Stimulated activated naive CD8-positive, alpha-beta T cell treated with anti-CD3 and anti-CD28 coated beads, Interleukin-15, Interleukin-2, amounts not matched to agents 100 ng/mL and 50 ng/mL, for 24 hours (primary cell): ENCODE measurements around the gene SCN8A.
"Not testable (repeated sequence)": the region's sequence is repeated elsewhere in the genome, so short reads cannot be mapped to it uniquely, and the experiment has no call there.

Experiments used
- H3K27ac Mint-ChIP-seq: one replicate; pipeline ENCODE4 v1.8.0; 2021; ENCODE audit warnings: mild to moderate bottlenecking, mixed read lengths
- H3K27me3 Mint-ChIP-seq: one replicate; pipeline ENCODE4 v1.8.0; 2021; ENCODE audit warnings: mixed read lengths
- H3K36me3 Mint-ChIP-seq: one replicate; pipeline ENCODE4 v1.8.0; 2021; ENCODE audit warnings: low read depth, mixed read lengths
- H3K4me1 Mint-ChIP-seq: one replicate; pipeline ENCODE4 v1.8.0; 2021; ENCODE audit warnings: low read depth, mixed read lengths
- H3K4me3 Mint-ChIP-seq: one replicate; pipeline ENCODE4 v1.8.0; 2021; ENCODE audit warnings: mild to moderate bottlenecking, mixed read lengths
- H3K9me3 Mint-ChIP-seq: one replicate; pipeline ENCODE4 v1.8.0; 2021; ENCODE audit warnings: mixed read lengths

SCN8A gene

GRCh38 chr12:51771008-51771407 is 180.0 kb downstream of the SCN8A start:
- no peak overlapping the region for H3K4me3 Mint-ChIP-seq
- H3K4me1 Mint-ChIP-seq: no peaks in the 10 kb centered on the region
- no peaks in the 10 kb centered on the region for H3K36me3 Mint-ChIP-seq
- H3K27ac Mint-ChIP-seq: no peak overlapping the region
- H3K27me3 Mint-ChIP-seq: no peaks in the 10 kb centered on the region
- H3K9me3 Mint-ChIP-seq: no peaks in the 10 kb centered on the region

GRCh38 chr12:51773145-51773869 is 182.3 kb downstream of the SCN8A start:
- Mint-ChIP-seq H3K9me3 (no peaks in the 10 kb centered on the region), H3K4me3 (no peak overlapping the region), H3K27ac (no peak overlapping the region), H3K4me1 (no peaks in the 10 kb centered on the region), H3K27me3 (no peaks in the 10 kb centered on the region), H3K36me3 (no peaks in the 10 kb centered on the region)

- Mint-ChIP-seq H3K9me3 (no peaks in the 10 kb centered on the region), H3K4me3 (no peak overlapping the region), H3K36me3 (no peaks in the 10 kb centered on the region)
Measured at GRCh38 chr12:51774933-51775332, 183.9 kb downstream of the SCN8A start.

GRCh38 chr12:51777457-51777856 is 186.4 kb downstream of the SCN8A start:
- H3K9me3 Mint-ChIP-seq: no peaks in the 10 kb centered on the region
- peaks cover 18% of the 10 kb centered on the region for H3K4me1 Mint-ChIP-seq
- H3K27me3 Mint-ChIP-seq: no peaks in the 10 kb centered on the region
- no peaks in the 10 kb centered on the region for H3K36me3 Mint-ChIP-seq
- no peak overlapping the region for H3K27ac Mint-ChIP-seq
- no peak overlapping the region for H3K4me3 Mint-ChIP-seq

More at GRCh38 chr12:51774933-51775332, 183.9 kb downstream of the SCN8A start:
- H3K4me1 Mint-ChIP-seq: peaks cover 4% of the 10 kb centered on the region
- H3K27ac Mint-ChIP-seq: peak overlapping the region; percentile 31
- H3K27me3 Mint-ChIP-seq: no peaks in the 10 kb centered on the region

GRCh38 chr12:51777973-51778372 is 186.9 kb downstream of the SCN8A start:
- H3K4me3 Mint-ChIP-seq: no peak overlapping the region
- no peaks in the 10 kb centered on the region for H3K9me3 Mint-ChIP-seq
- peaks cover 18% of the 10 kb centered on the region for H3K4me1 Mint-ChIP-seq
- H3K27ac Mint-ChIP-seq: no peak overlapping the region
- H3K36me3 Mint-ChIP-seq: no peaks in the 10 kb centered on the region
- H3K27me3 Mint-ChIP-seq: no peaks in the 10 kb centered on the region

GRCh38 chr12:51779876-51780275 is 188.8 kb downstream of the SCN8A start:
- Mint-ChIP-seq H3K36me3 (no peaks in the 10 kb centered on the region), H3K9me3 (no peaks in the 10 kb centered on the region), H3K27me3 (no peaks in the 10 kb centered on the region), H3K4me3 (no peak overlapping the region), H3K27ac (no peak overlapping the region), H3K4me1 (peaks cover 21% of the 10 kb centered on the region)

- H3K4me1 Mint-ChIP-seq: peaks cover 23% of the 10 kb centered on the region
- H3K4me3 Mint-ChIP-seq: no peak overlapping the region
- no peaks in the 10 kb centered on the region for H3K36me3 Mint-ChIP-seq
- H3K27me3 Mint-ChIP-seq: no peaks in the 10 kb centered on the region
- no peaks in the 10 kb centered on the region for H3K9me3 Mint-ChIP-seq
- H3K27ac Mint-ChIP-seq: no peak overlapping the region
Measured at GRCh38 chr12:51784688-51785087, 193.7 kb downstream of the SCN8A start.

GRCh38 chr12:51785906-51786305 is 194.9 kb downstream of the SCN8A start:
- no peak overlapping the region for H3K27ac Mint-ChIP-seq
- H3K27me3 Mint-ChIP-seq: no peaks in the 10 kb centered on the region
- H3K4me3 Mint-ChIP-seq: no peak overlapping the region
- H3K4me1 Mint-ChIP-seq: peaks cover 11% of the 10 kb centered on the region
- H3K36me3 Mint-ChIP-seq: no peaks in the 10 kb centered on the region
- H3K9me3 Mint-ChIP-seq: no peaks in the 10 kb centered on the region

- Mint-ChIP-seq H3K36me3 (no peaks in the 10 kb centered on the region), H3K9me3 (no peaks in the 10 kb centered on the region), H3K4me1 (peaks cover 7% of the 10 kb centered on the region), H3K4me3 (no peak overlapping the region), H3K27me3 (no peaks in the 10 kb centered on the region), H3K27ac (no peak overlapping the region)
Measured at GRCh38 chr12:51788876-51789275, 197.8 kb downstream of the SCN8A start.

- Mint-ChIP-seq H3K36me3 (no peaks in the 10 kb centered on the region), H3K4me1 (no peaks in the 10 kb centered on the region), H3K4me3 (no peak overlapping the region)
Measured at GRCh38 chr12:51792417-51792816, 201.4 kb downstream of the SCN8A start.

GRCh38 chr12:51793201-51793600 is 202.2 kb downstream of the SCN8A start:
- Mint-ChIP-seq H3K27ac (no peak overlapping the region), H3K36me3 (no peaks in the 10 kb centered on the region), H3K27me3 (no peaks in the 10 kb centered on the region), H3K9me3 (no peaks in the 10 kb centered on the region), H3K4me1 (no peaks in the 10 kb centered on the region), H3K4me3 (no peak overlapping the region)

More at GRCh38 chr12:51792417-51792816, 201.4 kb downstream of the SCN8A start:
- no peaks in the 10 kb centered on the region for H3K9me3 Mint-ChIP-seq
- H3K27me3 Mint-ChIP-seq: no peaks in the 10 kb centered on the region
- H3K27ac Mint-ChIP-seq: no peak overlapping the region

GRCh38 chr12:51797301-51797700 is 206.3 kb downstream of the SCN8A start:
- Mint-ChIP-seq H3K9me3 (no peaks in the 10 kb centered on the region), H3K27me3 (no peaks in the 10 kb centered on the region), H3K4me1 (no peaks in the 10 kb centered on the region), H3K36me3 (no peaks in the 10 kb centered on the region), H3K27ac (no peak overlapping the region), H3K4me3 (no peak overlapping the region)

- not testable (repeated sequence) for H3K4me1 Mint-ChIP-seq, H3K4me3 Mint-ChIP-seq, H3K27me3 Mint-ChIP-seq, H3K27ac Mint-ChIP-seq, H3K9me3 Mint-ChIP-seq, H3K36me3 Mint-ChIP-seq
Measured at GRCh38 chr12:51798051-51798450, 207.0 kb downstream of the SCN8A start.

GRCh38 chr12:51798501-51798900 is 207.5 kb downstream of the SCN8A start:
- Mint-ChIP-seq H3K9me3 (no peaks in the 10 kb centered on the region), H3K27ac (no peak overlapping the region), H3K36me3 (no peaks in the 10 kb centered on the region), H3K4me1 (no peaks in the 10 kb centered on the region), H3K4me3 (no peak overlapping the region), H3K27me3 (no peaks in the 10 kb centered on the region)

GRCh38 chr12:51801027-51801426 is 210.0 kb downstream of the SCN8A start:
- Mint-ChIP-seq H3K4me1 (no peaks in the 10 kb centered on the region), H3K36me3 (no peaks in the 10 kb centered on the region), H3K9me3 (no peaks in the 10 kb centered on the region), H3K27ac (no peak overlapping the region), H3K27me3 (no peaks in the 10 kb centered on the region), H3K4me3 (no peak overlapping the region)

GRCh38 chr12:51806896-51807295 is 215.9 kb downstream of the SCN8A start:
- H3K27me3 Mint-ChIP-seq: peaks cover 3% of the 10 kb centered on the region
- no peaks in the 10 kb centered on the region for H3K4me1 Mint-ChIP-seq
- no peak overlapping the region for H3K4me3 Mint-ChIP-seq
- no peaks in the 10 kb centered on the region for H3K36me3 Mint-ChIP-seq
- H3K27ac Mint-ChIP-seq: no peak overlapping the region
- no peaks in the 10 kb centered on the region for H3K9me3 Mint-ChIP-seq
